Fibroblast of the conjunctiva (primary cell): ENCODE results near the gene MGAT4A.
A peak's percentile ranks its signal among the peaks of the same experiment; 100 is the strongest.
"Not testable (repeated sequence)": the region's sequence is repeated elsewhere in the genome, so short reads cannot be mapped to it uniquely, and the experiment has no call there.

ENCODE experiments used
- DNase-seq: peaks from one replicate; pipeline ENCODE4 v3.0.0-alpha.2; 2010; ENCODE audit warnings: low read depth

The MGAT4A gene

GRCh38 chr2:98730053-98730706 lies 752 bp downstream of the MGAT4A start:
- DNase-seq, result no peak

GRCh38 chr2:98729652-98730051 lies 1.3 kb downstream of the MGAT4A start:
- no peak for DNase-seq

- not testable (repeated sequence) for DNase-seq
Measured at GRCh38 chr2:98728088-98728718, 2.7 kb downstream of the MGAT4A start.

- no peak for DNase-seq
Measured at GRCh38 chr2:98727369-98728087, 3.4 kb downstream of the MGAT4A start.

- no peak for DNase-seq
Measured at GRCh38 chr2:98726735-98727368, 4.1 kb downstream of the MGAT4A start.

GRCh38 chr2:98726205-98726604 lies 4.7 kb downstream of the MGAT4A start:
- DNase-seq, result no peak

- DNase-seq, result no peak
Measured at GRCh38 chr2:98720286-98720685, 10.6 kb downstream of the MGAT4A start.

GRCh38 chr2:98717621-98718020 lies 13.3 kb downstream of the MGAT4A start:
- DNase-seq, result no peak

GRCh38 chr2:98716786-98717185 lies 14.1 kb downstream of the MGAT4A start:
- DNase-seq, result no peak

GRCh38 chr2:98715812-98716451 lies 15.0 kb downstream of the MGAT4A start:
- no peak for DNase-seq

GRCh38 chr2:98713332-98714015 lies 17.5 kb downstream of the MGAT4A start:
- DNase-seq, result no peak

- DNase-seq, result no peak
Measured at GRCh38 chr2:98712145-98712544, 18.8 kb downstream of the MGAT4A start.

- DNase-seq, result no peak
Measured at GRCh38 chr2:98711506-98711905, 19.4 kb downstream of the MGAT4A start.

GRCh38 chr2:98710734-98711133 lies 20.2 kb downstream of the MGAT4A start:
- no peak for DNase-seq

GRCh38 chr2:98709535-98709934 lies 21.4 kb downstream of the MGAT4A start:
- peak; percentile 1 for DNase-seq

GRCh38 chr2:98708396-98709186 lies 22.3 kb downstream of the MGAT4A start:
- DNase-seq, result no peak

- no peak for DNase-seq
Measured at GRCh38 chr2:98706591-98706990, 24.3 kb downstream of the MGAT4A start.

GRCh38 chr2:98705333-98705617 lies 25.7 kb downstream of the MGAT4A start:
- no peak for DNase-seq

- DNase-seq, result no peak
Measured at GRCh38 chr2:98704499-98705332, 26.2 kb downstream of the MGAT4A start.

GRCh38 chr2:98703738-98704137 lies 27.2 kb downstream of the MGAT4A start:
- DNase-seq, result no peak
